Lung (tissue), 12 donors: Measurements from ENCODE around the gene RBFOX2. TPM values are rescaled to one million over a fixed set of nuclear protein-coding genes. Genes with fewer than 3 reads are reported as not detected.
A peak's percentile ranks its signal among the peaks of the same experiment; 100 is the strongest.

Experiments
- ATAC-seq: fragments of 200-7000 bp; cut with Tn5 transposase; one replicate; pipeline ENCODE4 v1.9.1; 2020; ENCODE audit warnings: moderate number of reproducible peaks; ENCODE audit not compliant: insufficient read depth, low FRiP score
- DNase-seq, 3 donors: peaks; one replicate each; pipeline ENCODE4 v3.0.0-alpha.2; 2013 to 2017
- H3K27ac ChIP-seq, 2 donors: one replicate each; pipeline ENCODE4 v1.5.1; 2013; ENCODE audit warnings: mild to moderate bottlenecking in 2 of 2, moderate library complexity in 2 of 2, control low read depth in 1 of 2, inconsistent platforms in 1 of 2, low read depth in 1 of 2, low read length in 1 of 2
- H3K27me3 ChIP-seq, 3 donors: one replicate each; pipeline ENCODE4 v1.5.1; 2013; ENCODE audit warnings: low read length in 2 of 3; ENCODE audit not compliant: control insufficient read depth in 3 of 3, insufficient read depth in 3 of 3
- H3K36me3 ChIP-seq, 4 donors: one replicate each; pipeline ENCODE4 v1.5.1; 2013; ENCODE audit warnings: low read length in 4 of 4, mild to moderate bottlenecking in 1 of 4, moderate library complexity in 1 of 4; ENCODE audit not compliant: control insufficient read depth in 4 of 4, insufficient read depth in 4 of 4
- H3K4me1 ChIP-seq, 5 donors: one replicate each; pipeline ENCODE4 v1.5.1; 2013; ENCODE audit warnings: low read length in 5 of 5, mild to moderate bottlenecking in 2 of 5, moderate library complexity in 1 of 5; ENCODE audit not compliant: control insufficient read depth in 5 of 5, insufficient read depth in 5 of 5
- H3K4me3 ChIP-seq: one replicate; pipeline ENCODE4 v1.5.1; 2013; ENCODE audit warnings: mild to moderate bottlenecking, control low read depth, moderate library complexity
- H3K9ac ChIP-seq, 2 donors: one replicate each; pipeline ENCODE4 v1.5.1; 2013; ENCODE audit warnings: low read length in 2 of 2, control low read depth in 1 of 2; ENCODE audit not compliant: insufficient read depth in 1 of 2
- H3K9me3 ChIP-seq, 4 donors: one replicate each; pipeline ENCODE4 v1.5.1; 2013; ENCODE audit warnings: low read length in 3 of 4, mild to moderate bottlenecking in 1 of 4, moderate library complexity in 1 of 4; ENCODE audit not compliant: control insufficient read depth in 4 of 4, insufficient read depth in 3 of 4
- WGBS, 2 donors: extraction: QIAGEN DNeasy Blood & Tissue Kit; methylation state at CpG; one replicate each; pipeline ENCODE4 v1.1.7; 2013; 5-methylcytosine and 5-hydroxymethylcytosine counted together
- polyA plus RNA-seq, 2 donors: library from polyadenylated mRNA; stranded (reverse); fragments of 200-250 nt; gene quantifications; one replicate each; pipeline ENCODE4 v1.2.1, GENCODE V29; 2013
- total RNA-seq, 2 donors: library from RNA; depleted of rRNA in 1 of 2; stranded (reverse); fragments of >200 nt in 1 of 2; gene quantifications; one replicate each; pipeline ENCODE4 v1.2.1, GENCODE V29; 2014 to 2021
- TF ChIP-seq, protein P1 (sequence below): IDR thresholded peaks from 2 replicates; pipeline ENCODE4 v1.5.1; 2012; ENCODE audit warnings: mild to moderate bottlenecking; ENCODE audit errors: control extremely low read depth, extremely low read depth
- donor health status: control.
- donor health status: control.
- donor health status: Bipolar disorder and iron deficiency.
- donor health status: healthy.
- donor health status: DM: yes; HTN: yes; CAD: no.

The RBFOX2 gene
- total and polyA plus RNA-seq, 4 donors, result 16.5 to 195 (median 43.3) TPM

DNA sequence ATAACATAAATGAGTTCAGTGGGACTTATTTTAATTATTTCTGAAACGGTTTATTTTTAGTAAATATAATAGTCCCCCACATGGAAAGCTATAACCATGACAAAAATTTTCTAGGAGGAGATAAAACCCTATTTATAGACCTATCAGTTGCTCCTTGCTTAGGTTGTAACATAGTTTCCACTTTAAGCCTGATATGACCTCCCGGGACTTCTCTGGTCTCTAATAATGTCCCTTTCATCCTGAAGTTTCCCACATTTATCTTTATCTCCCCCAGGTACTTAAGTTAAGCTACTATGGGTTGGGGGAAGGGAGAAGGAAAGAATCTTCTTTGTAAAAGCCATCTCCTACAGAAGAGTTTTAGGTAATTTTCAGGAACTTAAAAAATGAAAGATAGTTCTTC, 117.7 kb downstream of the RBFOX2 start:
- WGBS, 2 donors, result 58 to 84% methylated on average over 2 of the region's 2 CpGs
- Histone ChIP-seq H3K9me3 (no peaks in the 10 kb centered on the region), H3K4me3 (no peak overlapping the region), H3K27me3 (no peaks in the 10 kb centered on the region), H3K36me3 (peaks cover 0 to 1% (median 0%) of the 10 kb centered on the region in 4 donors), H3K9ac (no peak overlapping the region), H3K27ac (peak overlapping the region in 1 of 2 donors; percentile 67), H3K4me1 (peaks cover 0 to 34% (median 23%) of the 10 kb centered on the region in 5 donors)
- DNase-seq, result no peak
- ATAC-seq, result no peak
- TF ChIP-seq, protein P1, sequence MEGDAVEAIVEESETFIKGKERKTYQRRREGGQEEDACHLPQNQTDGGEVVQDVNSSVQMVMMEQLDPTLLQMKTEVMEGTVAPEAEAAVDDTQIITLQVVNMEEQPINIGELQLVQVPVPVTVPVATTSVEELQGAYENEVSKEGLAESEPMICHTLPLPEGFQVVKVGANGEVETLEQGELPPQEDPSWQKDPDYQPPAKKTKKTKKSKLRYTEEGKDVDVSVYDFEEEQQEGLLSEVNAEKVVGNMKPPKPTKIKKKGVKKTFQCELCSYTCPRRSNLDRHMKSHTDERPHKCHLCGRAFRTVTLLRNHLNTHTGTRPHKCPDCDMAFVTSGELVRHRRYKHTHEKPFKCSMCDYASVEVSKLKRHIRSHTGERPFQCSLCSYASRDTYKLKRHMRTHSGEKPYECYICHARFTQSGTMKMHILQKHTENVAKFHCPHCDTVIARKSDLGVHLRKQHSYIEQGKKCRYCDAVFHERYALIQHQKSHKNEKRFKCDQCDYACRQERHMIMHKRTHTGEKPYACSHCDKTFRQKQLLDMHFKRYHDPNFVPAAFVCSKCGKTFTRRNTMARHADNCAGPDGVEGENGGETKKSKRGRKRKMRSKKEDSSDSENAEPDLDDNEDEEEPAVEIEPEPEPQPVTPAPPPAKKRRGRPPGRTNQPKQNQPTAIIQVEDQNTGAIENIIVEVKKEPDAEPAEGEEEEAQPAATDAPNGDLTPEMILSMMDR, result no peak

- H3K36me3 ChIP-seq, result peaks cover 0 to 1% (median 0%) of the 10 kb centered on the region in 4 donors
- TF ChIP-seq, protein P1, result no peak
- H3K9me3 ChIP-seq, result no peaks in the 10 kb centered on the region
- ATAC-seq, result no peak
- H3K27ac ChIP-seq, result peak overlapping the region in 1 of 2 donors; percentile 67
- H3K9ac ChIP-seq, result peak overlapping the region in 1 of 2 donors; percentile 11
- H3K4me3 ChIP-seq, result no peak overlapping the region
- H3K27me3 ChIP-seq, result no peaks in the 10 kb centered on the region
- peaks cover 0 to 26% (median 16%) of the 10 kb centered on the region in 5 donors for H3K4me1 ChIP-seq
- peak in 2 of 3 donors; percentile 33 to 57 for DNase-seq
- WGBS, 2 donors, result 64 to 66% methylated on average over 4 of the region's 4 CpGs
These were observed 118.4 kb downstream of the RBFOX2 start for GRCh38 chr22:35910003-35910769.

- peaks cover 0 to 1% (median 0%) of the 10 kb centered on the region in 4 donors for H3K36me3 ChIP-seq
- WGBS, 2 donors, result 94 to 95% methylated on average over 1 of the region's 1 CpG
- no peak for ATAC-seq
- peak overlapping the region in 1 of 2 donors; percentile 9 for H3K27ac ChIP-seq
- H3K9ac ChIP-seq, result no peak overlapping the region
- DNase-seq, result no peak
- TF ChIP-seq, protein P1, result no peak
- H3K9me3 ChIP-seq, result no peaks in the 10 kb centered on the region
- peaks cover 2 to 35% (median 15%) of the 10 kb centered on the region in 5 donors for H3K4me1 ChIP-seq
- no peaks in the 10 kb centered on the region for H3K27me3 ChIP-seq
- no peak overlapping the region for H3K4me3 ChIP-seq
These were observed 122.7 kb downstream of the RBFOX2 start for GRCh38 chr22:35905894-35906293.
